CD14-positive monocyte (primary cell): ENCODE results near the gene POLD2. TPM values are rescaled to one million over a fixed set of nuclear protein-coding genes. Genes with fewer than 3 reads are reported as not detected.

Source experiments
- DNase-seq, 3 donors: peaks; one replicate each; pipeline ENCODE4 v3.0.0-alpha.2; 2011 to 2022
- H2AFZ ChIP-seq: 2 replicates; pipeline ENCODE4 v1.6.0; 2012; ENCODE audit warnings: mild to moderate bottlenecking, low read depth, low read length, inconsistent platforms; ENCODE audit not compliant: insufficient read depth, poor library complexity, severe bottlenecking
- H3K27ac ChIP-seq, 2 donors: 1 replicate in 1 of 2; 2 replicates in 1 of 2; pipeline ENCODE4 v1.5.1; 2012 to 2013; ENCODE audit warnings: low read length in 2 of 2, control low read depth in 1 of 2, inconsistent platforms in 1 of 2, low read depth in 1 of 2, mild to moderate bottlenecking in 1 of 2
- H3K27me3 ChIP-seq, 2 donors: one replicate each; pipeline versions ENCODE4 v1.6.0 to v1.6.1; 2011 to 2013; ENCODE audit warnings: low read length in 2 of 2; ENCODE audit not compliant: control insufficient read depth in 2 of 2, insufficient read depth in 2 of 2
- H3K36me3 ChIP-seq, 2 donors: replicated peaks in 1 of 2; 1 replicate in 1 of 2; 2 replicates in 1 of 2; pipeline versions ENCODE4 v1.5.1 to v1.6.1; 2012 to 2013; ENCODE audit warnings: low read length in 2 of 2, control low read depth in 1 of 2, inconsistent platforms in 1 of 2, mild to moderate bottlenecking in 1 of 2; ENCODE audit not compliant: insufficient read depth in 2 of 2, control insufficient read depth in 1 of 2
- H3K4me1 ChIP-seq, 2 donors: 1 replicate in 1 of 2; 2 replicates in 1 of 2; pipeline versions ENCODE4 v1.5.1 to v1.6.1; 2012 to 2013; ENCODE audit warnings: low read length in 2 of 2, control low read depth in 1 of 2, inconsistent platforms in 1 of 2, mild to moderate bottlenecking in 1 of 2, moderate library complexity in 1 of 2; ENCODE audit not compliant: insufficient read depth in 2 of 2, control insufficient read depth in 1 of 2
- H3K4me2 ChIP-seq: replicated peaks from 2 replicates; pipeline ENCODE3; 2012; ENCODE audit warnings: low read length, moderate library complexity, mild to moderate bottlenecking; ENCODE audit not compliant: poor library complexity, severe bottlenecking; ENCODE audit errors: extremely low read depth
- H3K4me3 ChIP-seq, 3 experiments: fragments of 200-600 bp in 1 of 3; sonication (generic) in 1 of 3; replicated peaks in 1 of 3; 1 replicate in 2 of 3; 2 replicates in 1 of 3; pipeline ENCODE4 v1.5.1; 2011 to 2013; ENCODE audit warnings: low read length in 3 of 3, mild to moderate bottlenecking in 3 of 3, control low read depth in 2 of 3, low read depth in 2 of 3, inconsistent platforms in 1 of 3, moderate library complexity in 1 of 3
- H3K79me2 ChIP-seq: 2 replicates; pipeline ENCODE4 v1.6.0; 2012; ENCODE audit warnings: mild to moderate bottlenecking, control low read depth, inconsistent platforms, low read length, moderate library complexity; ENCODE audit not compliant: insufficient read depth
- H3K9ac ChIP-seq: 2 replicates; pipeline ENCODE4 v1.6.0; 2017; ENCODE audit warnings: low read length, mild to moderate bottlenecking; ENCODE audit not compliant: insufficient read depth, poor library complexity, severe bottlenecking
- H3K9me3 ChIP-seq, 2 donors: replicated peaks in 1 of 2; 1 replicate in 1 of 2; 2 replicates in 1 of 2; pipeline versions ENCODE4 v1.5.1 to v1.6.1; 2012 to 2013; ENCODE audit warnings: low read length in 2 of 2, control low read depth in 1 of 2; ENCODE audit not compliant: control insufficient read depth in 1 of 2, insufficient read depth in 1 of 2
- H4K20me1 ChIP-seq: 2 replicates; pipeline ENCODE4 v1.6.0; 2012; ENCODE audit warnings: mild to moderate bottlenecking, low read length, control low read depth, moderate library complexity; ENCODE audit not compliant: insufficient read depth
- H3K27ac Mint-ChIP-seq, 7 donors: one replicate each; pipeline ENCODE4 v1.8.0; 2020; ENCODE audit warnings: mild to moderate bottlenecking in 7 of 7, mixed read lengths in 7 of 7, moderate library complexity in 6 of 7, inconsistent platforms in 2 of 7
- H3K27me3 Mint-ChIP-seq, 3 donors: one replicate each; pipeline ENCODE4 v1.8.0; 2021 to 2022; ENCODE audit warnings: low read depth in 3 of 3, mild to moderate bottlenecking in 3 of 3, mixed read lengths in 3 of 3, moderate library complexity in 3 of 3, inconsistent platforms in 1 of 3
- H3K36me3 Mint-ChIP-seq, 2 donors: one replicate each; pipeline ENCODE4 v1.8.0; 2020; ENCODE audit warnings: mixed read lengths in 2 of 2, inconsistent platforms in 1 of 2, mild to moderate bottlenecking in 1 of 2
- H3K4me1 Mint-ChIP-seq: one replicate; pipeline ENCODE4 v1.8.0; 2020; ENCODE audit warnings: mild to moderate bottlenecking, mixed read lengths
- H3K4me3 Mint-ChIP-seq, 2 donors: one replicate each; pipeline ENCODE4 v1.8.0; 2020; ENCODE audit warnings: mild to moderate bottlenecking in 2 of 2, mixed read lengths in 2 of 2, moderate library complexity in 1 of 2
- H3K9me3 Mint-ChIP-seq, 7 donors: one replicate each; pipeline ENCODE4 v1.8.0; 2020 to 2022; ENCODE audit warnings: mixed read lengths in 7 of 7, mild to moderate bottlenecking in 6 of 7, moderate library complexity in 6 of 7, inconsistent platforms in 2 of 7
- CTCF ChIP-seq: fragments of 200-600 bp; IDR thresholded peaks from one replicate; pipeline ENCODE4 v1.8.0; 2022; ENCODE audit warnings: antibody characterized with exemption, mild to moderate bottlenecking
- WGBS: methylation state at CpG from one replicate; pipeline ENCODE4 v1.1.5; 2013; ENCODE audit warnings: missing lambda C conversion rate; ENCODE audit not compliant: insufficient coverage; 5-methylcytosine and 5-hydroxymethylcytosine counted together
- intact Hi-C, 2 donors: fragments of 100-400 bp; cut with micrococcal nuclease; formaldehyde crosslinking; loops; one replicate each; pipeline versions ENCODE4 v1.15.0 to v1.15.1; 2023
- polyA plus RNA-seq, 3 donors: library from polyadenylated mRNA; depleted of rRNA in 1 of 3; unstranded in 2 of 3; stranded (reverse) in 1 of 3; fragments of 300-500 nt in 2 of 3; fragments of >200 nt in 1 of 3; fragmentation: Illumina TruSeq in 2 of 3; gene quantifications; 1 replicate in 2 of 3; 2 replicates in 1 of 3; pipeline ENCODE4 v1.2.3, GENCODE V29; 2012 to 2021

POLD2 gene
- polyA plus RNA-seq, 3 donors: 24.1 to 27.1 (median 25.7) TPM

GRCh38 chr7:44102846-44103565, 20.3 kb downstream of the POLD2 start:
- no peak for TF ChIP-seq CTCF
- Histone ChIP-seq H3K36me3 (no peaks in the 10 kb centered on the region), H3K79me2 (no peaks in the 10 kb centered on the region), H3K4me2 (no peak overlapping the region), H2AFZ (no peak overlapping the region), H3K27me3 (peaks cover 14 to 34% of the 10 kb centered on the region in 2 donors), H3K9me3 (no peaks in the 10 kb centered on the region), H3K9ac (no peak overlapping the region), H3K4me1 (peaks cover 0 to 5% of the 10 kb centered on the region in 2 donors), H3K27ac (no peak overlapping the region), H3K4me3 (no peak overlapping the region), H4K20me1 (no peaks in the 10 kb centered on the region)
- Mint-ChIP-seq H3K36me3 (no peaks in the 10 kb centered on the region), H3K4me1 (peaks cover 3% of the 10 kb centered on the region), H3K27ac (peak overlapping the region in 1 of 7 donors; percentile 30), H3K27me3 (peaks cover 38 to 47% (median 40%) of the 10 kb centered on the region in 3 donors), H3K9me3 (peaks cover 0 to 8% (median 0%) of the 10 kb centered on the region in 7 donors), H3K4me3 (peak overlapping the region in 1 of 2 donors; percentile 70)
- WGBS: 70% methylated on average over 8 of the region's 8 CpGs
- no peak for DNase-seq
- intact Hi-C loops: no loop called here

DNA sequence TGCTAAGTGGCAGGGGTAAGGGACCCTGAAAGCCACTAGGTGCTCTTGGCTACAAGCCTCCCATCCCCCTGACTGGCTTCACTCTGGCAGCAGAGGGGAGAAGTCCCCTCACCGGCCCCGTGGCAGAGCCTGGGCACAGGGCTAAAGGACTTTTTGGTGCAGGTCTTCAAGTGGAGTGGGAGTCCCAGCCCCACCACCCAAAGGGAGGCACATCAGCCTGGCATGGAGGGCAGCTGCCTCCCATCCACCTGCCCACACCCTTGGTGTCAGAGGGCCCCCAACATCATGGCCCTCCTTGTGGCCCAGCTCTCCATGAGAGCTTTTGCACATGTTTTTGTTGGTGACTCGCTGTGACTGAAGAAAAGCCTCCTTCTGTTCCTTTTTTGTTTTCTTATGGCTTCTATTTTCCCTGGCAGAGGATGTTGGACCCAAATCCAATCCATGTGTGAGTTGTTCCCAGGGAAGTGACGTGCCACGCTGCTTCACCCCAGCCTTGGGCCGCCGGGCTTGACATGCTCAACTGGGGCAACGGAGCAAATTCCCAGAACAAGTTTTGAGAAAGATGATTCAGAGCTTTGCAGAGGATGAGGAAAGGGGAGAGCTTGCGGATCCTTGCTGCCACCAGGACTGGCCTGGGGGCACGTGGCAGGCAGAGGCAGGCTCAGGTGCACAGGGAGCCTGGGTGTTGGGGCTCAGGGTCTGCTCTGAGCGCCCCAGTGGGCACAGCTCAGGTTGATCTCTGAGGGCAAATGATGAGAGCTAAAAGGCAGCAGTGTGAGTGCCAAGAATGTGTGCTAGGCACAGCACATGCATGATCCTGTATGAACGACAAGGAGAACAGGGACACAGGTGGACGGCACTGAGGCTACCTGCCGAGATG, 21.1 kb downstream of the POLD2 start:
- Histone ChIP-seq H3K79me2 (no peaks in the 10 kb centered on the region), H3K27ac (no peak overlapping the region), H3K36me3 (no peaks in the 10 kb centered on the region), H3K4me1 (peaks cover 0 to 5% of the 10 kb centered on the region in 2 donors), H3K27me3 (peaks cover 14 to 34% of the 10 kb centered on the region in 2 donors), H3K4me2 (no peak overlapping the region), H2AFZ (no peak overlapping the region), H3K4me3 (no peak overlapping the region), H4K20me1 (no peaks in the 10 kb centered on the region), H3K9me3 (no peaks in the 10 kb centered on the region), H3K9ac (no peak overlapping the region)
- DNase-seq: no peak
- intact Hi-C loops: no loop called here
- TF ChIP-seq CTCF: no peak
- Mint-ChIP-seq H3K4me1 (peaks cover 6% of the 10 kb centered on the region), H3K36me3 (no peaks in the 10 kb centered on the region), H3K27ac (peak overlapping the region in 1 of 7 donors; percentile 25), H3K9me3 (peaks cover 0 to 8% (median 0%) of the 10 kb centered on the region in 7 donors), H3K27me3 (peaks cover 36 to 47% (median 38%) of the 10 kb centered on the region in 3 donors), H3K4me3 (peak overlapping the region in 1 of 2 donors; percentile 70)
- 94% methylated on average over 11 of the region's 14 CpGs for WGBS
